ENCODE results near the gene PIK3C3.

DNA sequence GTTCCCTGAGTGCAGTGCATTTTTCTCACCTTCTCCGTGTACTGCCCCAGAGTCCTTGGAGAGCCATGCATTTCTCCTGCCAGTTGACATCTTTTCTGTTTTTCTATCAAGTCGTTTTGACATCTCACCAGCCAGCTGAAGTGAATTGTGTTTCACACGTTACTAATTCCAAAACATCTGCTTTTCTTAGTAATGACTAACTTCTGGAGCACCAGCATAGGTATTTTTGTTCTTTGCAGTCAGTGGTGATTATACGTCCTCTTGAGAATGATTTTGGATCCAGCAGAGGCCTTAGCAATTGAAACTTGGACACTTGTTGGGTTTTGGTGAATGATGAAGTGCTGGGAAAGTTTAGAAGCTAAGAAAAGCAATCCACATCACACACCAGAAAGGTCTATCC, 112.5 kb downstream of the PIK3C3 start:
- TF ChIP-seq, protein P1, sequence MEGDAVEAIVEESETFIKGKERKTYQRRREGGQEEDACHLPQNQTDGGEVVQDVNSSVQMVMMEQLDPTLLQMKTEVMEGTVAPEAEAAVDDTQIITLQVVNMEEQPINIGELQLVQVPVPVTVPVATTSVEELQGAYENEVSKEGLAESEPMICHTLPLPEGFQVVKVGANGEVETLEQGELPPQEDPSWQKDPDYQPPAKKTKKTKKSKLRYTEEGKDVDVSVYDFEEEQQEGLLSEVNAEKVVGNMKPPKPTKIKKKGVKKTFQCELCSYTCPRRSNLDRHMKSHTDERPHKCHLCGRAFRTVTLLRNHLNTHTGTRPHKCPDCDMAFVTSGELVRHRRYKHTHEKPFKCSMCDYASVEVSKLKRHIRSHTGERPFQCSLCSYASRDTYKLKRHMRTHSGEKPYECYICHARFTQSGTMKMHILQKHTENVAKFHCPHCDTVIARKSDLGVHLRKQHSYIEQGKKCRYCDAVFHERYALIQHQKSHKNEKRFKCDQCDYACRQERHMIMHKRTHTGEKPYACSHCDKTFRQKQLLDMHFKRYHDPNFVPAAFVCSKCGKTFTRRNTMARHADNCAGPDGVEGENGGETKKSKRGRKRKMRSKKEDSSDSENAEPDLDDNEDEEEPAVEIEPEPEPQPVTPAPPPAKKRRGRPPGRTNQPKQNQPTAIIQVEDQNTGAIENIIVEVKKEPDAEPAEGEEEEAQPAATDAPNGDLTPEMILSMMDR (IDR thresholded peaks at IDR 0.05) = no peak
- TF ChIP-seq RFX5 (IDR thresholded peaks at IDR 0.05; ENCODE audit: low read length) (no peak), GABPA (IDR thresholded peaks at IDR 0.05; ENCODE audit: low read depth) (no peak), EZH2phosphoT487 (IDR thresholded peaks at IDR 0.05; ENCODE audit: borderline replicate concordance, low read depth) (no peak)

All from SK-N-SH (cell line).